ENCODE measurements around the gene KRTAP3-3.

GRCh38 chr17:40974366-40974765 lies 19.6 kb downstream of the KRTAP3-3 start:
- TF ChIP-seq CTCF (conservative IDR thresholded peaks at IDR 0.05; ENCODE audit: low read length) (no peak), EZH2phosphoT487 (IDR thresholded peaks at IDR 0.05; ENCODE audit: borderline replicate concordance) (no peak)

Data from Loucy (cell line).